Breast epithelium (tissue), 4 donors: ENCODE results near the gene ITPR2. TPM values are rescaled to one million over a fixed set of nuclear protein-coding genes. Genes with fewer than 3 reads are reported as not detected.
"Not testable (repeated sequence)": the region's sequence is repeated elsewhere in the genome, so short reads cannot be mapped to it uniquely, and the experiment has no call there.

ENCODE experiments used
- DNase-seq, 2 donors: peaks; one replicate each; pipeline ENCODE4 v3.0.0-alpha.2; 2019; ENCODE audit warnings: low spot score in 2 of 2
- H3K27ac ChIP-seq, 2 donors: fragments of 200-600 bp; sonication (generic) in 1 of 2; one replicate each; pipeline ENCODE4 v1.5.1; 2016 to 2019; ENCODE audit warnings: mild to moderate bottlenecking in 1 of 2
- H3K27me3 ChIP-seq, 2 donors: fragments of 200-600 bp; sonication (generic) in 1 of 2; one replicate each; pipeline versions ENCODE4 v1.5.1 to v1.6.0; 2017 to 2019; ENCODE audit warnings: control low read depth in 1 of 2, mild to moderate bottlenecking in 1 of 2
- H3K36me3 ChIP-seq: fragments of 200-600 bp; one replicate; pipeline ENCODE4 v1.5.1; 2019
- H3K4me1 ChIP-seq, 2 donors: fragments of 200-600 bp; sonication (generic); one replicate each; pipeline ENCODE4 v1.5.1; 2016 to 2019; ENCODE audit warnings: control low read depth in 1 of 2
- H3K4me3 ChIP-seq, 3 donors: fragments of 200-600 bp; sonication (generic); 1 replicate in 2 of 3; 2 replicates in 1 of 3; pipeline ENCODE4 v1.5.1; 2016 to 2019; ENCODE audit warnings: mild to moderate bottlenecking in 3 of 3, moderate library complexity in 2 of 3
- H3K9me3 ChIP-seq, 2 donors: fragments of 200-600 bp; sonication (generic) in 1 of 2; one replicate each; pipeline ENCODE4 v1.5.1; 2016 to 2019; ENCODE audit warnings: control low read depth in 1 of 2
- CTCF ChIP-seq, 3 donors: fragments of 450-650 bp; IDR thresholded peaks; one replicate each; pipeline ENCODE4 v1.5.1; 2016 to 2017; ENCODE audit warnings: antibody characterized with exemption in 3 of 3, mild to moderate bottlenecking in 3 of 3, moderate library complexity in 3 of 3
- POLR2A ChIP-seq: fragments of 450-650 bp; IDR thresholded peaks from one replicate; pipeline ENCODE4 v1.6.1; 2016; ENCODE audit warnings: antibody characterized with exemption, mild to moderate bottlenecking, moderate library complexity
- POLR2AphosphoS5 ChIP-seq, 3 donors: sonication (generic); formaldehyde crosslinking; IDR thresholded peaks; one replicate each; pipeline ENCODE4 v1.6.1; 2017; ENCODE audit warnings: antibody characterized with exemption in 3 of 3
- intact Hi-C: fragments of 100-400 bp; cut with DNase I; formaldehyde crosslinking; loops from one replicate; pipeline ENCODE4 v1.15.1; 2023; ENCODE audit warnings: low total_unique reads
- total RNA-seq, 3 donors: library from RNA; depleted of rRNA; stranded (reverse); fragments of >200 nt; gene quantifications; one replicate each; pipeline ENCODE4 v1.1.0, GENCODE V29; 2016

ITPR2 gene
- total RNA-seq, 3 donors from 2014 or later, result 47.2 to 95.0 (median 66.5) TPM

- TF ChIP-seq POLR2A, result no peak
- TF ChIP-seq POLR2AphosphoS5 (IDR thresholded peaks at IDR 0.05), result no peak
- no peak for TF ChIP-seq CTCF (IDR thresholded peaks at IDR 0.05)
- no peaks in the 10 kb centered on the region for H3K9me3 ChIP-seq
- no peak overlapping the region for H3K4me3 ChIP-seq
- no peaks in the 10 kb centered on the region for H3K4me1 ChIP-seq
- H3K36me3 ChIP-seq, result no peaks in the 10 kb centered on the region
- H3K27ac ChIP-seq, result no peak overlapping the region
- no peak for DNase-seq
- intact Hi-C loops, result no loop called here
- no peaks in the 10 kb centered on the region for H3K27me3 ChIP-seq
Observed at GRCh38 chr12:26868447-26869103, 35.6 kb upstream of the ITPR2 start.

GRCh38 chr12:26867080-26867479 is 34.1 kb upstream of the ITPR2 start:
- H3K27ac ChIP-seq, result no peak overlapping the region
- TF ChIP-seq POLR2A (no peak), CTCF (IDR thresholded peaks at IDR 0.05) (no peak), POLR2AphosphoS5 (IDR thresholded peaks at IDR 0.05) (no peak)
- H3K36me3 ChIP-seq, result no peaks in the 10 kb centered on the region

GRCh38 chr12:26863515-26863914 is 30.5 kb upstream of the ITPR2 start:
- Histone ChIP-seq H3K27ac (no peak overlapping the region), H3K27me3 (no peaks in the 10 kb centered on the region), H3K9me3 (no peaks in the 10 kb centered on the region), H3K36me3 (no peaks in the 10 kb centered on the region), H3K4me1 (no peaks in the 10 kb centered on the region), H3K4me3 (no peak overlapping the region)
- TF ChIP-seq POLR2A (no peak), POLR2AphosphoS5 (IDR thresholded peaks at IDR 0.05) (no peak), CTCF (IDR thresholded peaks at IDR 0.05) (no peak)
- no peak for DNase-seq
- intact Hi-C loops, result no loop called here

More at GRCh38 chr12:26867080-26867479, 34.1 kb upstream of the ITPR2 start:
- intact Hi-C loops, result no loop called here
- Histone ChIP-seq H3K9me3 (no peaks in the 10 kb centered on the region), H3K4me3 (no peak overlapping the region), H3K27me3 (no peaks in the 10 kb centered on the region), H3K4me1 (no peaks in the 10 kb centered on the region)
- no peak for DNase-seq

GRCh38 chr12:26862787-26863186 is 29.8 kb upstream of the ITPR2 start:
- H3K27ac ChIP-seq, H3K36me3 ChIP-seq, H3K4me3 ChIP-seq, H3K9me3 ChIP-seq, H3K4me1 ChIP-seq, intact Hi-C loops, DNase-seq, H3K27me3 ChIP-seq: not testable (repeated sequence)

- Histone ChIP-seq H3K27me3 (no peaks in the 10 kb centered on the region), H3K27ac (no peak overlapping the region), H3K4me1 (no peaks in the 10 kb centered on the region), H3K36me3 (no peaks in the 10 kb centered on the region), H3K9me3 (no peaks in the 10 kb centered on the region), H3K4me3 (no peak overlapping the region)
- DNase-seq, result no peak
- TF ChIP-seq CTCF (IDR thresholded peaks at IDR 0.05) (no peak), POLR2A (no peak), POLR2AphosphoS5 (IDR thresholded peaks at IDR 0.05) (no peak)
- intact Hi-C loops, result no loop called here
Observed at GRCh38 chr12:26861690-26862089, 28.7 kb upstream of the ITPR2 start.
